ENCODE results near the gene OR4X1.
"Not testable (repeated sequence)": the region's sequence is repeated elsewhere in the genome, so short reads cannot be mapped to it uniquely, and the experiment has no call there.

OR4X1 gene

GRCh38 chr11:48263423-48263911 is at the start of gene OR4X1:
OR4X1 (plus strand) TSS chr11:48263861; CDS start chr11:48263861, 0 bp downstream.
- DNase-seq, result no peak

GRCh38 chr11:48216510-48216909 is 47.2 kb upstream of the OR4X1 start, which contains the start of gene OR4B1:
OR4B1 (plus strand) TSS chr11:48216810; CDS start chr11:48216810, 0 bp downstream.
- no peak for DNase-seq

- no peak for DNase-seq
Observed at GRCh38 chr11:48228761-48229160, 34.9 kb upstream of the OR4X1 start.

- DNase-seq, result not testable (repeated sequence)
Observed at GRCh38 chr11:48230057-48230456, 33.6 kb upstream of the OR4X1 start.

- DNase-seq, result no peak
Observed at GRCh38 chr11:48237727-48238126, 25.9 kb upstream of the OR4X1 start.

GRCh38 chr11:48242501-48242900 is 21.2 kb upstream of the OR4X1 start:
- DNase-seq, result no peak

GRCh38 chr11:48244804-48245203 is 18.9 kb upstream of the OR4X1 start, which contains the start of gene OR4X2:
OR4X2 (plus strand) TSS chr11:48245104; CDS start chr11:48245104, 0 bp downstream.
- no peak for DNase-seq

- DNase-seq, result no peak
Observed at GRCh38 chr11:48248902-48249301, 14.8 kb upstream of the OR4X1 start.

- no peak for DNase-seq
Observed at GRCh38 chr11:48261600-48261999, 2.1 kb upstream of the OR4X1 start.

- no peak for DNase-seq
Observed at GRCh38 chr11:48270621-48271020, 7.0 kb downstream of the OR4X1 start.

- no peak for DNase-seq
Observed at GRCh38 chr11:48272606-48273005, 8.9 kb downstream of the OR4X1 start.

GRCh38 chr11:48305923-48306322 is 42.3 kb downstream of the OR4X1 start, which contains the start of gene OR4S1:
OR4S1 (plus strand) TSS chr11:48306223; CDS start chr11:48306223, 0 bp downstream.
- no peak for DNase-seq

- DNase-seq, result peak in 40 of 58 donors; percentile 0 to 58 (median 16)
Observed at GRCh38 chr11:48307760-48308386, 44.2 kb downstream of the OR4X1 start.

- DNase-seq, result not testable (repeated sequence)
Observed at GRCh38 chr11:48313590-48313989, 49.9 kb downstream of the OR4X1 start.
